GM12878 (cell line): ENCODE data around the gene MPRIP. TPM values are rescaled to one million over a fixed set of nuclear protein-coding genes. Genes with fewer than 3 reads are reported as not detected.

Source experiments
- ATAC-seq: fragments of 200-7000 bp; cut with Tn5 transposase; 3 replicates; pipeline ENCODE4 v1.9.1; 2020; ENCODE audit warnings: mild to moderate bottlenecking, moderate library complexity
- BruUV-seq: library from RNA; stranded (reverse); fragments of 400-500 nt; replicated peaks from 2 replicates; lab custom pipeline; 2021; lab: Mats Ljungman, UMichigan
- CTCF ChIA-PET: fragments of 300-600 bp; sonication (Branson Sonifier 250); formaldehyde crosslinking; extraction: SDS; loops from one replicate; lab custom pipeline; 2021; ENCODE audit warnings: inconsistent platforms; lab: Yijun Ruan, JAX
- POLR2A ChIA-PET: fragments of 350-600 bp; formaldehyde crosslinking; extraction: SDS; loops from one replicate; lab custom pipeline; 2021; ENCODE audit warnings: inconsistent platforms; lab: Charles Lee
- RAD21 ChIA-PET: fragments of 300-600 bp; sonication (Branson Sonifier 250); formaldehyde crosslinking; loops from one replicate; lab custom pipeline; 2023; ENCODE audit warnings: antibody characterized with exemption; ENCODE audit not compliant: unreplicated experiment; lab: Charles Lee
- SMC1A ChIA-PET: fragments of 300-600 bp; sonication (Branson Sonifier 250); formaldehyde crosslinking; loops from one replicate; lab custom pipeline; 2023; ENCODE audit not compliant: unreplicated experiment, uncharacterized antibody; lab: Charles Lee
- DNase-seq: peaks from one replicate; pipeline ENCODE4 v3.0.0-alpha.2; 2011; ENCODE audit warnings: low read depth, low spot score
- FAIRE-seq: peaks from 3 replicates; lab custom pipeline; 2011; peaks lifted over from hg19 to GRCh38; lab: Jason Lieb, UNC
- H2AFZ ChIP-seq: 2 replicates; pipeline ENCODE4 v1.6.0; 2011; ENCODE audit warnings: low read depth, low read length, control low read depth; ENCODE audit not compliant: control insufficient read depth
- H3K27ac ChIP-seq: 2 replicates; pipeline ENCODE4 v1.5.1; 2011; ENCODE audit warnings: control low read depth; ENCODE audit not compliant: control insufficient read depth, insufficient read depth
- H3K27me3 ChIP-seq, 2 experiments: replicated peaks in 1 of 2; 2 replicates each; pipeline versions ENCODE4 v1.6.0 to v1.6.1; 2011; ENCODE audit warnings: low read length in 1 of 2; ENCODE audit not compliant: control insufficient read depth in 2 of 2, insufficient read depth in 2 of 2
- H3K36me3 ChIP-seq, 2 experiments: 2 replicates each; pipeline ENCODE4 v1.5.1; 2011; ENCODE audit warnings: low read length in 1 of 2; ENCODE audit not compliant: control insufficient read depth in 2 of 2, insufficient read depth in 2 of 2
- H3K4me1 ChIP-seq: 2 replicates; pipeline ENCODE4 v1.6.1; 2011; ENCODE audit warnings: mild to moderate bottlenecking, low read length, moderate library complexity, mixed read lengths; ENCODE audit not compliant: control insufficient read depth, insufficient read depth
- H3K4me2 ChIP-seq: 2 replicates; pipeline ENCODE4 v1.6.0; 2011; ENCODE audit warnings: control low read depth; ENCODE audit not compliant: control insufficient read depth, insufficient read depth
- H3K4me3 ChIP-seq: fragments of 200-600 bp; sonication (generic); 2 replicates; pipeline ENCODE4 v1.5.1; 2016
- H3K79me2 ChIP-seq: 2 replicates; pipeline ENCODE4 v1.6.0; 2011; ENCODE audit warnings: low read length; ENCODE audit not compliant: control insufficient read depth, insufficient read depth
- H3K9ac ChIP-seq: 2 replicates; pipeline ENCODE4 v1.8.0; 2011; ENCODE audit warnings: low read length, control low read depth, mixed read lengths; ENCODE audit not compliant: control insufficient read depth, insufficient read depth
- H3K9me3 ChIP-seq: replicated peaks from 3 replicates; pipeline ENCODE4 v1.5.1; 2011; ENCODE audit warnings: mild to moderate bottlenecking, low read length; ENCODE audit not compliant: control insufficient read depth, insufficient read depth
- H4K20me1 ChIP-seq: 2 replicates; pipeline ENCODE4 v1.6.0; 2011; ENCODE audit not compliant: control insufficient read depth, insufficient read depth
- JUND ChIP-seq: IDR thresholded peaks from 2 replicates; pipeline ENCODE4 v1.6.1; 2012; ENCODE audit warnings: low read depth, mild to moderate bottlenecking, low read length, improper control_type of control experiment, moderate library complexity
- SKIL ChIP-seq: fragments of 450-650 bp; IDR thresholded peaks from 2 replicates; pipeline ENCODE4 v1.6.1; 2017; ENCODE audit warnings: mild to moderate bottlenecking, low read depth, inconsistent platforms; ENCODE audit not compliant: poor library complexity, severe bottlenecking
- SMAD5 ChIP-seq: IDR thresholded peaks from 2 replicates; pipeline ENCODE4 v1.6.1; 2016; ENCODE audit warnings: antibody characterized with exemption, low read depth
- SMARCA5 ChIP-seq: fragments of 450-650 bp; IDR thresholded peaks from 2 replicates; pipeline ENCODE4 v1.6.1; 2017; ENCODE audit warnings: mild to moderate bottlenecking
- SREBF2 ChIP-seq: IDR thresholded peaks from 2 replicates; pipeline ENCODE4 v1.6.1; 2012; ENCODE audit warnings: mild to moderate bottlenecking, low read length
- USF2 ChIP-seq: IDR thresholded peaks from 2 replicates; pipeline ENCODE4 v1.6.1; 2011; ENCODE audit warnings: low read depth, low read length, improper control_type of control experiment, borderline replicate concordance
- YY1 ChIP-seq: IDR thresholded peaks from 2 replicates; pipeline ENCODE4 v1.6.1; 2011; ENCODE audit warnings: low read depth, mild to moderate bottlenecking, low read length
- ZBED1 ChIP-seq: IDR thresholded peaks from 2 replicates; pipeline ENCODE4 v1.6.1; 2016; ENCODE audit warnings: borderline replicate concordance
- WGBS: methylation state at CpG from one replicate; pipeline ENCODE4 v1.1.6; 2016; ENCODE audit warnings: low lambda C conversion rate; ENCODE audit not compliant: insufficient replicate concordance, insufficient coverage; ENCODE audit errors: missing lambda C conversion rate; 5-methylcytosine and 5-hydroxymethylcytosine counted together
- in situ Hi-C: fragments of 300-500 bp; cut with MboI; formaldehyde crosslinking; loops from 9 replicates; pipeline ENCODE4 v1.14.3; 2018; ENCODE audit warnings: mixed read lengths
- intact Hi-C: fragments of 100-400 bp; cut with micrococcal nuclease; formaldehyde crosslinking; loops from one replicate; pipeline ENCODE4 v1.14.2; 2022; ENCODE audit not compliant: unreplicated experiment
- polyA plus RNA-seq, 11 experiments: library from polyadenylated mRNA; depleted of rRNA in 4 of 11; unstranded in 6 of 11; stranded (reverse) in 5 of 11; fragments of >200 nt; fragmentation: Nextera tagmentation in 4 of 11; fragmentation: Illumina TruSeq in 1 of 11; extraction: Ambion mirVana in 4 of 11; extraction: Trizol in 1 of 11; gene quantifications; 1 replicate in 1 of 11; 2 replicates in 10 of 11; pipeline versions ENCODE4 v1.2.1 to v1.2.3, GENCODE V29; 2011 to 2016; ENCODE audit warnings: inconsistent platforms in 2 of 11, missing spikeins in 2 of 11, low read depth in 1 of 11
- total RNA-seq, 4 experiments: library from RNA; depleted of rRNA in 3 of 4; stranded (reverse); fragments of >200 nt in 3 of 4; fragmentation: Illumina TruSeq in 1 of 4; extraction: Trizol in 1 of 4; gene quantifications; 2 replicates each; pipeline versions ENCODE4 v1.2.1 to v1.2.3, GENCODE V29; 2013 to 2021
- TF ChIP-seq, protein P1 (sequence below): IDR thresholded peaks from 2 replicates; pipeline ENCODE4 v1.6.1; 2012; ENCODE audit warnings: mild to moderate bottlenecking, low read depth, low read length
- TF ChIP-seq, protein P2 (sequence below): IDR thresholded peaks from 2 replicates; pipeline ENCODE4 v1.6.1; 2011; ENCODE audit warnings: mild to moderate bottlenecking, low read depth, low read length, moderate library complexity; ENCODE audit not compliant: insufficient replicate concordance
- TF ChIP-seq, protein P3 (sequence below): fragments of 450-650 bp; IDR thresholded peaks from 2 replicates; pipeline ENCODE4 v1.6.1; 2017; ENCODE audit warnings: borderline replicate concordance

Gene MPRIP
- total and polyA plus RNA-seq, 10 of the 15 experiments (the other 5 are each of a cell fraction or from before 2014, with no cell fraction given): 16.5 to 168 (median 71.7) TPM

DNA sequence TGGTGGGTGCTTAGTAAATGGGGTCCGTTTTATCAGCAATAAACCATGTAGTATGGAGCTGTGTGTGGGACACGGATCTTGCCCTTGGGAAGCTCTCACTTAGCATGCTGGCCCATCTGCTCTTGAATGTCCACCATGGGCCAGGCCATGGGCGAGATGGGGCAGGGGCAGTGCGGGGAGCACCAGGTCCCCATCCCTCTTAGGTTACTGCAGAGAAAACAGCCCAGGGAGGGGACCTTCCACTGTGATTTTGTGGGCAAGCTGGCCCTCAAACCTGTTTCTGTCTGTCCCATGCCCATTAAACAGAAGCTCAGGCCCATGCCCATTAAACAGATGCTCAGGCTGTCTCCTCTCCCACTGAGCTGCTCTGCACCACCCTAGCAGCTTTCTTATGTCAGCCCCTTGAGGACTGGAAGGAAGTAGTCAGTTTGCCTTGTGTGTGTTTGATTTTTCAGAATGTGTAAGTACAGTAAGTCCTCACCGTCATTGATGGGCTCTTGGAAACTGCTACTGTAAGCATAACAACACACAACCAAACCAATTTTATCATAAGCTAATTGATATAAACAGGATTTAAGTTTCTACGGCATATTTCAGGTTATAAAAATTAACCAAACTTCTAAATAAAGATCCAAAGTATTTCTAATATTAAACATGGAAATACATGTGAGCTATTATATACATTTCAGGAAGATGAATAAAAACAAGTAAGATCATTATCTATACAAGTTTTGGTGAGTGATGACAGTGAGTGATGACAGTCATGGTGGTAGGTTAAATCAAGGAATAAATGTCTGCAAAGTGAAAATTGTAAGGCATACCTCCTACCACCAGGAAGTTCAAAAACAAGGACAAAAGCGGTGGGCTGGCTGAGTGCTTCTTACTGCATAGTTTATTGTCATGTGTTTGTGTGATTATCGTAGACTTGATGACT lies 11.5 kb downstream of the MPRIP start:
- ATAC-seq: no peak
- POLR2A ChIA-PET: no interaction called here
- H4K20me1 ChIP-seq: peaks cover 8% of the 10 kb centered on the region; the same call in 1 of the 2 replicates
- TF ChIP-seq JUND: no peak
- TF ChIP-seq, protein P1, sequence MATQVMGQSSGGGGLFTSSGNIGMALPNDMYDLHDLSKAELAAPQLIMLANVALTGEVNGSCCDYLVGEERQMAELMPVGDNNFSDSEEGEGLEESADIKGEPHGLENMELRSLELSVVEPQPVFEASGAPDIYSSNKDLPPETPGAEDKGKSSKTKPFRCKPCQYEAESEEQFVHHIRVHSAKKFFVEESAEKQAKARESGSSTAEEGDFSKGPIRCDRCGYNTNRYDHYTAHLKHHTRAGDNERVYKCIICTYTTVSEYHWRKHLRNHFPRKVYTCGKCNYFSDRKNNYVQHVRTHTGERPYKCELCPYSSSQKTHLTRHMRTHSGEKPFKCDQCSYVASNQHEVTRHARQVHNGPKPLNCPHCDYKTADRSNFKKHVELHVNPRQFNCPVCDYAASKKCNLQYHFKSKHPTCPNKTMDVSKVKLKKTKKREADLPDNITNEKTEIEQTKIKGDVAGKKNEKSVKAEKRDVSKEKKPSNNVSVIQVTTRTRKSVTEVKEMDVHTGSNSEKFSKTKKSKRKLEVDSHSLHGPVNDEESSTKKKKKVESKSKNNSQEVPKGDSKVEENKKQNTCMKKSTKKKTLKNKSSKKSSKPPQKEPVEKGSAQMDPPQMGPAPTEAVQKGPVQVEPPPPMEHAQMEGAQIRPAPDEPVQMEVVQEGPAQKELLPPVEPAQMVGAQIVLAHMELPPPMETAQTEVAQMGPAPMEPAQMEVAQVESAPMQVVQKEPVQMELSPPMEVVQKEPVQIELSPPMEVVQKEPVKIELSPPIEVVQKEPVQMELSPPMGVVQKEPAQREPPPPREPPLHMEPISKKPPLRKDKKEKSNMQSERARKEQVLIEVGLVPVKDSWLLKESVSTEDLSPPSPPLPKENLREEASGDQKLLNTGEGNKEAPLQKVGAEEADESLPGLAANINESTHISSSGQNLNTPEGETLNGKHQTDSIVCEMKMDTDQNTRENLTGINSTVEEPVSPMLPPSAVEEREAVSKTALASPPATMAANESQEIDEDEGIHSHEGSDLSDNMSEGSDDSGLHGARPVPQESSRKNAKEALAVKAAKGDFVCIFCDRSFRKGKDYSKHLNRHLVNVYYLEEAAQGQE: no peak
- TF ChIP-seq, protein P2, sequence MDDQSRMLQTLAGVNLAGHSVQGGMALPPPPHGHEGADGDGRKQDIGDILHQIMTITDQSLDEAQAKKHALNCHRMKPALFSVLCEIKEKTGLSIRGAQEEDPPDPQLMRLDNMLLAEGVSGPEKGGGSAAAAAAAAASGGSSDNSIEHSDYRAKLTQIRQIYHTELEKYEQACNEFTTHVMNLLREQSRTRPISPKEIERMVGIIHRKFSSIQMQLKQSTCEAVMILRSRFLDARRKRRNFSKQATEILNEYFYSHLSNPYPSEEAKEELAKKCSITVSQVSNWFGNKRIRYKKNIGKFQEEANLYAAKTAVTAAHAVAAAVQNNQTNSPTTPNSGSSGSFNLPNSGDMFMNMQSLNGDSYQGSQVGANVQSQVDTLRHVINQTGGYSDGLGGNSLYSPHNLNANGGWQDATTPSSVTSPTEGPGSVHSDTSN: no peak
- no peak for TF ChIP-seq YY1
- TF ChIP-seq ZBED1: no peak
- TF ChIP-seq SKIL: no peak
- no peak for TF ChIP-seq SREBF2
- no peak for TF ChIP-seq SMAD5
- TF ChIP-seq USF2: no peak
- TF ChIP-seq, protein P3, sequence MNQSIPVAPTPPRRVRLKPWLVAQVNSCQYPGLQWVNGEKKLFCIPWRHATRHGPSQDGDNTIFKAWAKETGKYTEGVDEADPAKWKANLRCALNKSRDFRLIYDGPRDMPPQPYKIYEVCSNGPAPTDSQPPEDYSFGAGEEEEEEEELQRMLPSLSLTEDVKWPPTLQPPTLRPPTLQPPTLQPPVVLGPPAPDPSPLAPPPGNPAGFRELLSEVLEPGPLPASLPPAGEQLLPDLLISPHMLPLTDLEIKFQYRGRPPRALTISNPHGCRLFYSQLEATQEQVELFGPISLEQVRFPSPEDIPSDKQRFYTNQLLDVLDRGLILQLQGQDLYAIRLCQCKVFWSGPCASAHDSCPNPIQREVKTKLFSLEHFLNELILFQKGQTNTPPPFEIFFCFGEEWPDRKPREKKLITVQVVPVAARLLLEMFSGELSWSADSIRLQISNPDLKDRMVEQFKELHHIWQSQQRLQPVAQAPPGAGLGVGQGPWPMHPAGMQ: no peak
- no peak for TF ChIP-seq SMARCA5

More for the DNA sequence above, 11.5 kb downstream of the MPRIP start:
- Histone ChIP-seq H3K9ac (no peak overlapping the region), H3K36me3 (peaks cover 8 to 9% of the 10 kb centered on the region in 2 experiments), H3K79me2 (peaks cover 54% of the 10 kb centered on the region), H3K9me3 (no peaks in the 10 kb centered on the region), H3K4me1 (peaks cover 18% of the 10 kb centered on the region), H3K4me2 (no peak overlapping the region), H2AFZ (no peak overlapping the region), H3K27me3 (no peaks in the 10 kb centered on the region), H3K27ac (no peak overlapping the region), H3K4me3 (no peak overlapping the region)
- peak; percentile 82 for FAIRE-seq
- intact Hi-C loops: no loop called here
- RAD21 ChIA-PET: no interaction called here
- DNase-seq: no peak
- in situ Hi-C loops: no loop called here
- WGBS: 48% methylated on average over 8 of the region's 8 CpGs
- no TSS peak for BruUV-seq
- CTCF ChIA-PET: interaction anchor here (0.9 to 1.7 kb wide), 2 partner anchors 18 to 37 kb away, joined by 3 to 6 read pairs; no protein-coding TSS in a partner anchor
- SMC1A ChIA-PET: interaction anchor here (1.4 to 1.6 kb wide), 2 partner anchors 10 to 19 kb away, joined by 5 to 6 read pairs; no protein-coding TSS in a partner anchor
